CD14-positive monocyte (primary cell): Measurements from ENCODE around the gene LCE1F. TPM values are rescaled to one million over a fixed set of nuclear protein-coding genes. Genes with fewer than 3 reads are reported as not detected.

Source experiments
- DNase-seq, 3 donors: peaks; one replicate each; pipeline ENCODE4 v3.0.0-alpha.2; 2011 to 2022
- H2AFZ ChIP-seq: 2 replicates; pipeline ENCODE4 v1.6.0; 2012; ENCODE audit warnings: mild to moderate bottlenecking, low read depth, low read length, inconsistent platforms; ENCODE audit not compliant: insufficient read depth, poor library complexity, severe bottlenecking
- H3K27ac ChIP-seq, 2 donors: 1 replicate in 1 of 2; 2 replicates in 1 of 2; pipeline ENCODE4 v1.5.1; 2012 to 2013; ENCODE audit warnings: low read length in 2 of 2, control low read depth in 1 of 2, inconsistent platforms in 1 of 2, low read depth in 1 of 2, mild to moderate bottlenecking in 1 of 2
- H3K27me3 ChIP-seq, 2 donors: one replicate each; pipeline versions ENCODE4 v1.6.0 to v1.6.1; 2011 to 2013; ENCODE audit warnings: low read length in 2 of 2; ENCODE audit not compliant: control insufficient read depth in 2 of 2, insufficient read depth in 2 of 2
- H3K36me3 ChIP-seq, 2 donors: replicated peaks in 1 of 2; 1 replicate in 1 of 2; 2 replicates in 1 of 2; pipeline versions ENCODE4 v1.5.1 to v1.6.1; 2012 to 2013; ENCODE audit warnings: low read length in 2 of 2, control low read depth in 1 of 2, inconsistent platforms in 1 of 2, mild to moderate bottlenecking in 1 of 2; ENCODE audit not compliant: insufficient read depth in 2 of 2, control insufficient read depth in 1 of 2
- H3K4me1 ChIP-seq, 2 donors: 1 replicate in 1 of 2; 2 replicates in 1 of 2; pipeline versions ENCODE4 v1.5.1 to v1.6.1; 2012 to 2013; ENCODE audit warnings: low read length in 2 of 2, control low read depth in 1 of 2, inconsistent platforms in 1 of 2, mild to moderate bottlenecking in 1 of 2, moderate library complexity in 1 of 2; ENCODE audit not compliant: insufficient read depth in 2 of 2, control insufficient read depth in 1 of 2
- H3K4me2 ChIP-seq: replicated peaks from 2 replicates; pipeline ENCODE3; 2012; ENCODE audit warnings: low read length, moderate library complexity, mild to moderate bottlenecking; ENCODE audit not compliant: poor library complexity, severe bottlenecking; ENCODE audit errors: extremely low read depth
- H3K4me3 ChIP-seq, 3 experiments: fragments of 200-600 bp in 1 of 3; sonication (generic) in 1 of 3; replicated peaks in 1 of 3; 1 replicate in 2 of 3; 2 replicates in 1 of 3; pipeline ENCODE4 v1.5.1; 2011 to 2013; ENCODE audit warnings: low read length in 3 of 3, mild to moderate bottlenecking in 3 of 3, control low read depth in 2 of 3, low read depth in 2 of 3, inconsistent platforms in 1 of 3, moderate library complexity in 1 of 3
- H3K79me2 ChIP-seq: 2 replicates; pipeline ENCODE4 v1.6.0; 2012; ENCODE audit warnings: mild to moderate bottlenecking, control low read depth, inconsistent platforms, low read length, moderate library complexity; ENCODE audit not compliant: insufficient read depth
- H3K9ac ChIP-seq: 2 replicates; pipeline ENCODE4 v1.6.0; 2017; ENCODE audit warnings: low read length, mild to moderate bottlenecking; ENCODE audit not compliant: insufficient read depth, poor library complexity, severe bottlenecking
- H3K9me3 ChIP-seq, 2 donors: replicated peaks in 1 of 2; 1 replicate in 1 of 2; 2 replicates in 1 of 2; pipeline versions ENCODE4 v1.5.1 to v1.6.1; 2012 to 2013; ENCODE audit warnings: low read length in 2 of 2, control low read depth in 1 of 2; ENCODE audit not compliant: control insufficient read depth in 1 of 2, insufficient read depth in 1 of 2
- H4K20me1 ChIP-seq: 2 replicates; pipeline ENCODE4 v1.6.0; 2012; ENCODE audit warnings: mild to moderate bottlenecking, low read length, control low read depth, moderate library complexity; ENCODE audit not compliant: insufficient read depth
- H3K27ac Mint-ChIP-seq, 7 donors: one replicate each; pipeline ENCODE4 v1.8.0; 2020; ENCODE audit warnings: mild to moderate bottlenecking in 7 of 7, mixed read lengths in 7 of 7, moderate library complexity in 6 of 7, inconsistent platforms in 2 of 7
- H3K27me3 Mint-ChIP-seq, 3 donors: one replicate each; pipeline ENCODE4 v1.8.0; 2021 to 2022; ENCODE audit warnings: low read depth in 3 of 3, mild to moderate bottlenecking in 3 of 3, mixed read lengths in 3 of 3, moderate library complexity in 3 of 3, inconsistent platforms in 1 of 3
- H3K36me3 Mint-ChIP-seq, 2 donors: one replicate each; pipeline ENCODE4 v1.8.0; 2020; ENCODE audit warnings: mixed read lengths in 2 of 2, inconsistent platforms in 1 of 2, mild to moderate bottlenecking in 1 of 2
- H3K4me1 Mint-ChIP-seq: one replicate; pipeline ENCODE4 v1.8.0; 2020; ENCODE audit warnings: mild to moderate bottlenecking, mixed read lengths
- H3K4me3 Mint-ChIP-seq, 2 donors: one replicate each; pipeline ENCODE4 v1.8.0; 2020; ENCODE audit warnings: mild to moderate bottlenecking in 2 of 2, mixed read lengths in 2 of 2, moderate library complexity in 1 of 2
- H3K9me3 Mint-ChIP-seq, 7 donors: one replicate each; pipeline ENCODE4 v1.8.0; 2020 to 2022; ENCODE audit warnings: mixed read lengths in 7 of 7, mild to moderate bottlenecking in 6 of 7, moderate library complexity in 6 of 7, inconsistent platforms in 2 of 7
- CTCF ChIP-seq: fragments of 200-600 bp; IDR thresholded peaks from one replicate; pipeline ENCODE4 v1.8.0; 2022; ENCODE audit warnings: antibody characterized with exemption, mild to moderate bottlenecking
- WGBS: methylation state at CpG from one replicate; pipeline ENCODE4 v1.1.5; 2013; ENCODE audit warnings: missing lambda C conversion rate; ENCODE audit not compliant: insufficient coverage; 5-methylcytosine and 5-hydroxymethylcytosine counted together
- intact Hi-C, 2 donors: fragments of 100-400 bp; cut with micrococcal nuclease; formaldehyde crosslinking; loops; one replicate each; pipeline versions ENCODE4 v1.15.0 to v1.15.1; 2023
- polyA plus RNA-seq, 3 donors: library from polyadenylated mRNA; depleted of rRNA in 1 of 3; unstranded in 2 of 3; stranded (reverse) in 1 of 3; fragments of 300-500 nt in 2 of 3; fragments of >200 nt in 1 of 3; fragmentation: Illumina TruSeq in 2 of 3; gene quantifications; 1 replicate in 2 of 3; 2 replicates in 1 of 3; pipeline ENCODE4 v1.2.3, GENCODE V29; 2012 to 2021

LCE1F gene
- polyA plus RNA-seq, 3 donors: not detected

GRCh38 chr1:152806576-152806975, 31.6 kb downstream of the LCE1F start, which contains the start of gene LCE1C:
LCE1C (minus strand) TSS chr1:152806651; CDS start chr1:152805478, 1,173 bp downstream.
- no peaks in the 10 kb centered on the region for H3K36me3 Mint-ChIP-seq

DNA sequence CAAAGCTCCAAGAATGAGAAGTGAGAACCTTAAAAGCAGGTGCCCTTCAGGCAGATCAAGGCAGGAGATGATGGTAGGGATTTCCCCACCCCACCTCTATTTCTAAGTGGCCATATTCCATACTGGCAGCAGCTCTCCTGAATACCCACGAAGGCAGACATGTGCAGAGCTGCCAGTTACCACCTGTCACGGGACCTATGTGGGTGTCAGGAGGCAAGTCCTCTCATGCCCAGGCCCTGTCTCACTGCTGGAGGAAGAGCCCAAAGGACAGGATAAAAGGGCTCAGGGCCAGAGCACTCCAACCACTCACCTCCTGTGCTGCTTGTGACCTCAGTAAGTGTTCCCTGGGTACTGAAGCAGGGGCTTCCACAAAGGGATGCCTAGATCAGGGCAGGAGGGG, 36.1 kb downstream of the LCE1F start:
- peaks cover 2 to 3% of the 10 kb centered on the region in 2 donors for H3K27me3 ChIP-seq
- H2AFZ ChIP-seq: no peak overlapping the region
- Mint-ChIP-seq H3K4me1 (no peaks in the 10 kb centered on the region), H3K27ac (peak overlapping the region in 1 of 7 donors; percentile 38), H3K36me3 (no peaks in the 10 kb centered on the region), H3K9me3 (peaks cover 0 to 3% (median 1%) of the 10 kb centered on the region in 7 donors), H3K4me3 (no peak overlapping the region), H3K27me3 (peaks cover 4 to 9% (median 6%) of the 10 kb centered on the region in 3 donors)
- intact Hi-C loops: no loop called here
- no peaks in the 10 kb centered on the region for H3K79me2 ChIP-seq
- no peaks in the 10 kb centered on the region for H3K9me3 ChIP-seq
- no peak overlapping the region for H3K4me3 ChIP-seq
- TF ChIP-seq CTCF: no peak
- H4K20me1 ChIP-seq: no peaks in the 10 kb centered on the region
- no peak overlapping the region for H3K9ac ChIP-seq
- no peaks in the 10 kb centered on the region for H3K36me3 ChIP-seq
- no peaks in the 10 kb centered on the region for H3K4me1 ChIP-seq
- DNase-seq: no peak
- WGBS: 89% methylated on average over 2 of the region's 2 CpGs
- no peak overlapping the region for H3K27ac ChIP-seq
- no peak overlapping the region for H3K4me2 ChIP-seq

More at GRCh38 chr1:152806576-152806975, 31.6 kb downstream of the LCE1F start, which contains the start of gene LCE1C:
- no peak for DNase-seq
- TF ChIP-seq CTCF: no peak
- peaks cover 0 to 9% (median 5%) of the 10 kb centered on the region in 3 donors for H3K27me3 Mint-ChIP-seq
- peaks cover 2 to 3% of the 10 kb centered on the region in 2 donors for H3K27me3 ChIP-seq
- H3K4me1 Mint-ChIP-seq: no peaks in the 10 kb centered on the region
- H3K4me3 Mint-ChIP-seq: no peak within 1 kb of the TSS
- WGBS: no CpG with 5 or more reads among the region's 3 CpGs
- H3K36me3 ChIP-seq: no peaks in the 10 kb centered on the region
- H2AFZ ChIP-seq: no peak within 1 kb of the TSS
- no peaks in the 10 kb centered on the region for H3K4me1 ChIP-seq
- H3K9me3 ChIP-seq: no peaks in the 10 kb centered on the region
- no peak within 1 kb of the TSS for H3K27ac Mint-ChIP-seq
- H3K79me2 ChIP-seq: no peaks in the 10 kb centered on the region
- H3K4me3 ChIP-seq: no peak within 1 kb of the TSS
- no peak within 1 kb of the TSS for H3K9ac ChIP-seq
- intact Hi-C loops: no loop called here
- no peaks in the 10 kb centered on the region for H4K20me1 ChIP-seq
- H3K27ac ChIP-seq: no peak within 1 kb of the TSS
- H3K4me2 ChIP-seq: no peak within 1 kb of the TSS
- H3K9me3 Mint-ChIP-seq: peaks cover 0 to 2% (median 0%) of the 10 kb centered on the region in 7 donors
